ENCODE results near the gene MRTFA. TPM values are rescaled to one million over a fixed set of nuclear protein-coding genes. Genes with fewer than 3 reads are reported as not detected.

MRTFA gene
- polyA plus RNA-seq, 2 of the 4 experiments (the other 2 are of a cell fraction): 6.8 to 48.3 TPM

DNA sequence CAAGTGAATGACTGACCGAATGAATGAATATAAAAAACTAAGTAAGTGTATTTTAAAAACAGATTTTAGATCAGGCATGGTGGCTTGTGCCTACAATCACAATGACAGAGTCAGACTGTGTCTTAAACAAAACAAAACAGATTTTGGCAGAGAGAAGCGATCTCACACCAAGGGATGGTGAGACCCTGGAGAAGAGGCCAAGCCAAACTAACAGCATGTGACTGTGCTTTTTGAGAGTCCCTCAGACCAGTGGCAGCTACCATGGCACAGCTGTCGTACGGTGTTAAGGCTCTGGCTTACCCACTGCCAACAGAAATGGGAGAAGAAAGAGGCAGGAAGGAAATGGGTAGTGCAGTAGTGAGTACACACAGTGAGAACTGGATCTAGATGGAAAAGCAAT is 205.5 kb downstream of the MRTFA start:
- Histone ChIP-seq H3K4me1 (peaks cover 1% of the 10 kb centered on the region; the same call in 1 of the 3 replicates), H3K9me3 (no peaks in the 10 kb centered on the region), H3K4me2 (no peak overlapping the region), H3K27ac (no peak overlapping the region), H3K4me3 (no peak overlapping the region)
- FAIRE-seq (no peak), DNase-seq (ENCODE audit: low read depth in 1 of 2, low spot score in 1 of 2) (no peak), ATAC-seq (no peak)
- WGBS (ENCODE audit: missing lambda C conversion rate): 94% methylated on average over 4 of the region's 4 CpGs
- ChIA-PET POLR2A (no interaction called here), CTCF (interaction anchor here (1.2 to 7.3 kb wide), 2 partner anchors 10 to 214 kb away, joined by 3 to 70 read pairs; no protein-coding TSS in a partner anchor)
- no peak for TF ChIP-seq NFE2L2 (conservative IDR thresholded peaks at IDR 0.05; ENCODE audit: low read length)

- TF ChIP-seq RCOR1 (IDR thresholded peaks at IDR 0.05; ENCODE audit: low read depth, low read length) (no peak), CHD2 (IDR thresholded peaks at IDR 0.05; ENCODE audit: low read length, partially characterized antibody) (no peak), PBX3 (IDR thresholded peaks at IDR 0.05) (no peak)
- CTCF ChIA-PET: interaction anchor here (3.4 to 3.5 kb wide), 2 partner anchors 8 to 217 kb away, joined by 12 to 19 read pairs; no protein-coding TSS in a partner anchor
- Histone ChIP-seq H3K4me3 (no peak overlapping the region), H3K4me2 (no peak overlapping the region), H3K9me3 (no peaks in the 10 kb centered on the region), H3K27ac (no peak overlapping the region), H3K4me1 (no peaks in the 10 kb centered on the region)
- WGBS (ENCODE audit: missing lambda C conversion rate): no CpG with 5 or more reads among the region's 4 CpGs
- no peak for FAIRE-seq
- no peak for ATAC-seq
- POLR2A ChIA-PET: no interaction called here
- DNase-seq (ENCODE audit: low read depth in 1 of 2, low spot score in 1 of 2): no peak
Observed at GRCh38 chr22:40429481-40429880, 207.0 kb downstream of the MRTFA start.

GRCh38 chr22:40428796-40429195 is 207.7 kb downstream of the MRTFA start:
- ChIA-PET POLR2A (no interaction called here), CTCF (interaction anchor here (3.4 to 3.5 kb wide), 2 partner anchors 9 to 217 kb away, joined by 12 to 19 read pairs; no protein-coding TSS in a partner anchor)
- ATAC-seq (no peak), DNase-seq (ENCODE audit: low read depth in 1 of 2, low spot score in 1 of 2) (no peak), FAIRE-seq (no peak)
- no peak overlapping the region for H3K27ac ChIP-seq
- no peaks in the 10 kb centered on the region for H3K9me3 ChIP-seq
- no peaks in the 10 kb centered on the region for H3K4me1 ChIP-seq
- 96% methylated on average over 4 of the region's 4 CpGs for WGBS (ENCODE audit: missing lambda C conversion rate)
- no peak overlapping the region for H3K4me2 ChIP-seq
- H3K4me3 ChIP-seq: no peak overlapping the region
- TF ChIP-seq BHLHE40 (IDR thresholded peaks at IDR 0.05; ENCODE audit: low read depth, low read length): no peak
- TF ChIP-seq POLR2AphosphoS2 (conservative IDR thresholded peaks at IDR 0.05; ENCODE audit: low read length): no peak
- no peak for TF ChIP-seq CHD4 (IDR thresholded peaks at IDR 0.05; ENCODE audit: borderline replicate concordance)
- TF ChIP-seq JUNB (IDR thresholded peaks at IDR 0.05): no peak
- TF ChIP-seq CBX2 (IDR thresholded peaks at IDR 0.05; ENCODE audit: borderline replicate concordance, low read depth): no peak
- no peak for TF ChIP-seq PBX3 (IDR thresholded peaks at IDR 0.05)
- no peak for TF ChIP-seq KDM5A (IDR thresholded peaks at IDR 0.05)
- TF ChIP-seq CBX8 (IDR thresholded peaks at IDR 0.05): no peak
- no peak for TF ChIP-seq MYC (IDR thresholded peaks at IDR 0.05; ENCODE audit: borderline replicate concordance, low read length)
- no peak for TF ChIP-seq TP53 (CRISPR knock-in tag; IDR thresholded peaks at IDR 0.05)
- no peak for TF ChIP-seq CTCF (IDR thresholded peaks at IDR 0.05)
- no peak for TF ChIP-seq USF2 (IDR thresholded peaks at IDR 0.05)
- no peak for TF ChIP-seq EP300 (IDR thresholded peaks at IDR 0.05)
- TF ChIP-seq E2F6 (IDR thresholded peaks at IDR 0.05; ENCODE audit: borderline replicate concordance, low read depth): no peak
- no peak for TF ChIP-seq SREBF2 (IDR thresholded peaks at IDR 0.05)
- no peak for TF ChIP-seq HOXA7 (CRISPR knock-in tag; IDR thresholded peaks at IDR 0.05)
- no peak for TF ChIP-seq FOSB (CRISPR knock-in tag; IDR thresholded peaks at IDR 0.05)
- no peak for TF ChIP-seq MAFK (IDR thresholded peaks at IDR 0.05; ENCODE audit: partially characterized antibody)
- no peak for TF ChIP-seq ZC3H11A (IDR thresholded peaks at IDR 0.05)

Data from A549 (cell line).